Stimulated activated CD8-positive, alpha-beta memory T cell treated with anti-CD3 and anti-CD28 coated beads, Interleukin-2, amount 100 ng/mL, for 48 hours (primary cell): ENCODE measurements around the gene THAP12.
A peak's percentile ranks its signal among the peaks of the same experiment; 100 is the strongest.
"Not testable (repeated sequence)": the region's sequence is repeated elsewhere in the genome, so short reads cannot be mapped to it uniquely, and the experiment has no call there.

ENCODE experiments used
- DNase-seq, 2 donors: peaks; one replicate each; pipeline ENCODE4 v3.0.0-alpha.2; 2020; ENCODE audit warnings: low read depth in 2 of 2

Gene THAP12

DNA sequence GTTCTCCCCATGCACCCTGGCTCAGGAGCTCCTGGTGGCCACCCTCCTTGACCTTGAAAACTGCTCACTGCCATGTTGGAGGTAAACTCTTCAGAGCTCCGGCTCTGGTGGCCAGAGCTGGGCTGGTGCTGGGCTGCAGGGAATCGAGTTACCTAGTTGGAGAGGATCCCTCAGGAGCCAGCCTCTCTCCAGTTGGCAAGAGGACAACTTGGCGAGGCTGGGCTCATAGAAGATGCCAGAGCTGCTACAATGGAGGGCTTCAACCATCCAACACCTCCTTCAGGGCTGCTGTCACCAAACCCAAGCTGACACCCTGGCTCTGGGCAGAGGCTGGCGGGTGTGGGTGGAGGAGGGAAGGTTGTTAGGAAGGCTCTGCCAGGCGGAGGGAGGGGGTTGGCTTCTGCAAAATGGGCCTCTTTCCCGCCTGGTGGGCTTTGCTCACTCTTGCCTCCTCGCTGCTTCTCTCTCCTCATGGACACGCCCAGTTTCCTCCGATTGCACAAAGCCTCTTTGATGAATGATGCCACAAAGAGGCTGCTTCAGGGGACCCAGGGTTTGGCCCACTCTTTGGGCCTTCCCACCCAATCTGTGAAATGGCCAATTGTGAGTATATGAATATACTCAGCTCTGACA, 53.1 kb downstream of the THAP12 start:
- no peak for DNase-seq

DNA sequence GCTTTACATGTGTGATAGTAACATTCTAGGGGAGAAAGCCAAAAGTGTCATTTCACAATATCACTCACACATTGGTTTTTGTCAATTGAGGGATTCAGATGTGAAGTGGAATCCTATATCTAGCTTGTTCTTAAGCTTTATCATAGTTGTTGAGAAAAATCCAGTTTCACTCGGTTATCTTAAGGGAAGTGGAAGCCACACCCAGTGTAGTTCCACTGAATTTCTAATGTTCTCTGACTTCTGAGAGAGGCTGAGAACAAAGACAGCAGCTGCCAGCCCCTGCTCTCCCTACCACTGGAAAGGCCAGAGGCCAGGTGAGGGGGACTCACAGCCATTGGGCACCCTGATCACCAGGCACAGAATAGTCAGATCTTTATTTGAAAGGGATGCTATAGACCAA, 53.7 kb downstream of the THAP12 start:
- no peak for DNase-seq

DNA sequence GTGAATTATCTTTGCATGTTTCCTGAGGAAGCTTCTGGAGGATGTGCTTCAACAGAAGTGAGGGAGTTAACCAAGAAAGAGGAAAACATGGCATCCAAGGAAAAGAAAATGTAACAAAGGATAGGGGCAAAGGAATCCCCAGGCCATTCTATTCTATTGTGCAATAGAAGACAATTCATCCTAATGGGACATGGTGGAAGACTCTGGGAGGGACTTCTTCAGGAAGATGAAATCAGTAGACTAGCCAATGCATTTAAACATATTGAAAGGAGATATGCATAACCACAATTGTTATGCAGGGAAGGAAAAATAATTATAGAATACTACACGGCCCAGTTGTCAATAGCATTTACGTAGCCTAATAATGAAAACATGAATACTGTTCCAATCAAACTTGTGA, 55.7 kb downstream of the THAP12 start:
- no peak for DNase-seq

DNA sequence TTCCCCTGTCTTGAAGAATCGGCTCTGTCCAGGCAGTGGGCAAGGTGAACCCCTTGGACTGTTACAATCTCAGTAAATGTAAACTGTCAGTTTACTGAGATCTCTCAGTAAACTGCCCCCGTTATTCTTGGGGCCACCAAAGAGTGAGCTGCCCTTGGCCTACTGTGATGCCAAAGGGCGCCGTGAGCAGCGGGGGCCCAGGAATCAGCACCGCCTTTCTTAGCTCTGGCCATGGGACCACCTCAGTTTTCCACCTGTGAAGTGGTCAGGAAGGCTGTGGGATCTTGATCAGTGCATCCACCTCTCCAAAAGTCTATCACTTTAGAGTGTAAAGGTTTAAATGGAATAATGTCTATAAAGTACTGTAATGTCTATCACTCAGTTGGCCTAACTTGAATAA, 57.1 kb downstream of the THAP12 start:
- no peak for DNase-seq

DNA sequence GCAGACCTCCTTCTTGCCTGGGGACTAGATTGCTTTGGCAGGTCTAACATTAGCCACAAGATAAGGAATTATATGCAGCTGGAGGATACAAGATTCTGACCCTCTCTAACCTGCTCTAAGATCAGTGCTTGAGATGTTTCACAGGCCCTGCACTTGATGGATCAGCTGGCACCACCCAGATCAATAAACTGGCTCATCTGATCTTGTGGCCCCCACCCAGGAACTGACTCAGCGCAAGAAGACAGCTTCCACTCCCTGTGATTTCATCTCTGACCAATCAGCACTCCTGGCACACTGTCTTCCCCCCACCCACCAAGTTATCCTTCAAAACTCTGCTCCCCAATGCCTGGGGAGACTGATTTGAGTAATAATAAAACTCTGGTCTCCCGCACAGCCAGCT, 57.6 kb downstream of the THAP12 start:
- not testable (repeated sequence) for DNase-seq

DNA sequence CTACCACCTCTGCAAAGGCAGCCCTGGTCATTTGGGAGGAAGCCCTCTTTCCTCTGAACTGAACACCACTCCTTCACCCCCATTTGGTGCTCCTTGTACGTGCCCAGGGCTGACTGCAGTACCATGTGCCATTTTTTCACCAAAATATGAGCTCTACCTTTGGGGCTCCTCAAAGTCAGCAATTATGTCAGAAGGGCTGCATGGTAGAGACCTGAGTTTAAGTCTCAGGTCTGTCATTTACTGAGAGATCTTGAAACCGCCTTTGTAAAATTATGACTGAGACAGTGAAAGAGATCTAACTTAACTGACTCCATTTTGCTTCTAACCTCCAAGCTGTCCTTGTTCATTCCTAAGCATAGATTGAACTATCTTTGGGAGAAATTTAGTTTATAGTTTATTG, 58.0 kb downstream of the THAP12 start:
- no peak for DNase-seq

DNA sequence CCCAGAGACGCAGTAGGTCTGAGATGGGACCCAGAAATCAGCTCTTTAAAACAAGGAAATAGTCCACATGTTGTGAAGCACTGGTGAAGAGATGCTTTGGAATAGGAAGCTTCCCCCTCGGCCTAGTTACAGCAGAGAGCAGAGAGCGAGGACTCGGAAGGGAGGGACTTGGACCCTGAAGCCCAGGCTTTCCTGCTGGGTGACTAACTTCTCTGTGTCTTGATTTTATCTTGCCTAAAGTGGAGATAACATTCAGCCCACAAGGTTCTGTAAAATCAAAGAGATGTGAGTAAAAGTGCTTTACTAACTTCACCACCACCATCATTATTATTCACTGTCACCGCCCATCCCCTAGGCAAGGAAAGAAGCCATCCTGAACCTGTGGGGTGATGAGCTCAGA, 58.4 kb downstream of the THAP12 start:
- DNase-seq: no peak

DNA sequence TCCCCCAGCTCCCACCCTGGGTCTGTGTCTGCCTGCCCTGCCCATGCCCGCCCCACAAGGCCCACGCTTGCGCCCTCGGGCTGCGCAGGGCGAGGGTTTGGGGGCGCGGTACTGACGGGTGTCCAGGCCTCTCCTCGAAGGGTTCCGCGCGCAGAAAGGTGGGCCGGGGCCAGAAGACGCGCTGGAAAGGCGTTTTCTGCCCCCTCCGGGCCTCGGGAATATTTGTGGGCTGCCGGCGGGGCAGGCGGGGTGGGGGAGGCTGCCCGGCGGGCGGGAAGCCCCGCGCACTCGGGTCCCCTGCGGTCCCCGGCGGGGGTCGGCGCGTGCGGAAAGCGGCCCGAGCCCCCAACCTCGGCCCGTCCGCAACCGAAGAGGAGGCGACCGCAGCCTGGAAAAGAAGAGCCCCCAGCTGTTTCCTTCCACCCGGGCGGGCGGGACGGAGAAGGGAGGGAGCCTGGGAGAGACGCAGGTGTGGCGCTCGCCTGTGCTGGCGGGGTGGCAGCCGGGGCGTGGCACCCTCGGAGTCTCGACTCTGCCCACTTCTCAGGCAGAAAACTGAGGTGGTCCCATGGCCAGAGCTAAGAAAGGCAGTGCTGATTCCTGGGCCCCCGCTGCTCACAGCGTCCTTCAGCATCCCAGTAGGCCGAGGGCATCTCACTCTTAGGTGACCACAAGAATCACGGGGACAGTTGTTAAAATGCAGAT, 59.0 kb downstream of the THAP12 start:
- DNase-seq: no peak

DNA sequence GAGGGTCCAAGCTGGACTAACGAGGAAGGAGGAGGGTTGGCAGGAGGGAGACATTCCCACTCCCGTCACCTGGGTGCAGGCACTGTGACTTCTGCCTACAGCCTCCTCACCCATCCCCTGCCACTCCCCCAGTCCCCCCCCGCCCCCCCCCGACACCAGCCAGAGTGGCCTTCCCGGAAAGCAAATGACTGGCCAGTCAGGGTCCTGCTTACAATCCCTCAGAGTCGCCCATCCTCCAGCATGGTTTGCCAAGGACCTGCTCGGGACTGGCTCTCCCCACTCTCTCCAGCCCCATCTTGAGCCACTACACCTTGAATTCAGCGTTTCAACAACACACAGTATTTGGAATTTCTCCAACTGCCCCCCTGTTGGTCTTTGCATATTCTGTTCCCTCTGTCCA, 59.6 kb downstream of the THAP12 start:
- no peak for DNase-seq

DNA sequence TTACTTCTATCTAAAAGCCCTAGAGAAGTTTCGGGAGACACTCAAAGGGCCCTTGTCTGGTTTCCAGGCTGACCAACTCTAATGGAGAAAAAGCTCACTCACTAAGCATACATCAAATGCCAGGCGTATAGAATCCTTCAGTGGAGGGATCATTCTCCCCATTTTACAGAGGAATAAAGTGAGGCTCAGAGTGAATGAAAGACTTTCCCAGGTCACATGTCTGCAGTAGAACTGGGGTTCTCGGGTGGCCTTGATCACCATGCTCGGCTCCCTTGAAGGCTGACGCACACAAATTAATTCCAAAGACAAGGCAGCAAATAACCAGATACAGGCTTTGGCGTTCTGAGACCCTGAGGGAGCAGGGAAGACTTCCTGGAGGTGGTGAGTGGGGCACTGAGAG, 60.0 kb downstream of the THAP12 start:
- DNase-seq: no peak

DNA sequence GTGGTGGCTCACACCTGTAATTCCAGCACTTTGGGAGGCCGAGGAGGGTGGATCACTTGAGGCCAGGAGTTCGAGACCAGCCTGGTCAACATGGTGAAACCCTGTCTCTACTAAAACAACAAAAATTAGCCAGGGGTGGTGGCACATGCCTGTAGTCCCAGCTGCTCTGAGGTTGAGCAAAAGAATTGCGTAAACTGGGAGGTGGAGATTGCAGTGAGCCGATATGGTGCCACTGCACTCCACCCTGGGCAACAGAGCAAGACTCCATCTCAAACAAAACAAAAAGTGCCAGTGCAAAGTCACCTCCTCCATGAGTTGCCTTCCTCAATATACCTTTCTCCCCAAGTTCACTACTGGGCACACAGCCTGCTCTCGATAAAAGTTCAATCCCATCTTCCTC, 61.1 kb downstream of the THAP12 start:
- not testable (repeated sequence) for DNase-seq

DNA sequence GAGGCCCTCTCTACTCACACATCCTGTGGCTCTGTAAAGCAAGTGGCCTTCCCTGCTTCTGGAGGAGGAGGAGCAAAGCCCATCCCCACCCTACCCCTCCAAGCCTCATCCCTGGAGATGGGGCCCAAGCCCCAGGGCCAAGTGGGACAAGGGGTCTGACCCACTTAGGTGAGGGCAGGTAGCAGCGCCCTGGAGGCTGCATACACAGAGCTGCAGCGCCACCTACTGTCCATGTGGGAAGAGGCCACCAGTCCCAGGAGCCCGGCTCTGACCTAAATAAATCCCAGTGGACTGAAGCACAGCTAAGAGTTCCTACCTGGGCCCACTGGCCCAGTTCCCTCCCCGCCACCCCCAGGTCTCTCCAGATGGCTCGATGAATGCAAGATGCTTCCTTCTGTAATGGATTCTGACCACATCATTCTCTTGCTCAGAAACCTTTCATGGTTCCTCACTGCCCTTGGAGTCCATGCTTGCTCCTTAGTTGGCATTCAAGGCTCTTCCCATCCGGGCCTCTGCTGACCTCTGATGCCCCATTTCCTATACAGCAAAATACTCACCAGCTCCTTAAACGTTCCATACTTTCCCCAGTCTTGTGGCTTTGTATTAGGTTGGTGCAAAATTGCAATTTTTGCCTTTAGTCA, 62.1 kb downstream of the THAP12 start:
- DNase-seq: peak; percentile 75 to 78

DNA sequence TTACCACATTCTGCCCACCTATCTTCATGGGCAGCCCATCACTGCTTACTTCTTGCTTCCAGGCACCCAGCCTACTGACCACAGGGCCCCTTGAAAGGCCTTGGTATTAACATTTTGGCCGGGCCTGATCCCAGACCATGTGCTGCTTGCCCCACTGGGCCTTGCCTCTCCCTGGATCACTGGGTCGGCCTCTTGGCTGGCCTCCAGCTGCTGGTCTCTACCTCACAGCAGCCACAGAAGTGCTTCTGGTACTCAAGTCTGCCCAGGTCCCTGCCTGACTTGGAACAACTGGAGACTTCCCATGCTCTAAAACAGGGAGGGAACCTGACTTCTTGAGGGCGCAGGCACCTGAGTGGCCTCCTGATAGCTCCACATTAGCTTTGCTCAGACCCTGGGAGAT, 63.6 kb downstream of the THAP12 start:
- no peak for DNase-seq

DNA sequence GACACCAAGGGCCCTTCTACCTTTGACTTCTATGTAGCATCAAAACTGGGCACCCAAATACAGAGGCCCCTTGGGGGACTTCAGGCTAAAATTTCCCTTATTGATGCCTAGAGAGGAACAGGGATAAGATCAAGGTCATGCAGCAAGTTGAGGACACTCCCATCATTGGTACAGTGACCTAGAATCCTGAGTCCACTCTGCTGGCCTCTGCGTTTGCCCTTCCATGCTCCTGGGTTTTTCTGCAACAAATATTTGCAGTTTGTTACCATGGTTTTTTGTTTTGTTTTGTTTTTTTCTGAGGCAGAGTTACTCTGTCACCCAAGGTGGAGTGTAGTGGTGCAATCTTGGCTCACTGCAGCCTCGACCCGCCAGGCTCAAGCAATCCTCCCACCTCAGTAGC, 64.2 kb downstream of the THAP12 start:
- DNase-seq: no peak

DNA sequence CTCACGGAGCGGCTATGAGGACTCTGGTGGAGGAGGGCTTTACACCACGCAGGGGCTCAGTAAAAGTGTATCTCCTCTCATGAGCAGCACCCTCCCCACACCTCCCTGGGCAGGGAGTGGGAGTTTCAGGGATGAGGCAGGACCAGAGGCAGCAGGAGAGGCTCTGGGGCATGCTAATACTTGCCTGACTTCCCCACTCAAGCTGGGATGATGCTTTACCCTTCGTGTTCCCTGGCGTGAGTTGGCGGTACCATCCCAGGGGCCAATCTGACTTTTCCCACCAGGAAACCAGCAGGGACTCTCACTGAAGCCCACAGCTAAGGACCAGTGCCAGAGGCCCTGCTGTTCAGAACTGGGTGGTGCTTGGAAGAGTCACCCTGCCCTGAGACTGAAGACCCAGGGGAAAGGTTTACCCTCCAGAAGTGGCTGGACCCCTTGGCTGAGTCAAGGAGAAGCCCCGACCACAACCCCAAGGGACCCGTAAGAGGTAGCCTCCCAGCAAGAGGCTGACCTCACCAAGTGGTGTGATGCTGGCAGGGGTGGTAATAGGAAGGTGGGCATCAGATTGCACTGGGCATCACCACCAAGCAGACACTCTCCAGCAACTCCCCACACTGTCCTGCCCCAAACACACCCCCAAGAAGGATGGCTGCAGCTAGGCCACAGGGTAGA, 65.6 kb downstream of the THAP12 start:
- no peak for DNase-seq

DNA sequence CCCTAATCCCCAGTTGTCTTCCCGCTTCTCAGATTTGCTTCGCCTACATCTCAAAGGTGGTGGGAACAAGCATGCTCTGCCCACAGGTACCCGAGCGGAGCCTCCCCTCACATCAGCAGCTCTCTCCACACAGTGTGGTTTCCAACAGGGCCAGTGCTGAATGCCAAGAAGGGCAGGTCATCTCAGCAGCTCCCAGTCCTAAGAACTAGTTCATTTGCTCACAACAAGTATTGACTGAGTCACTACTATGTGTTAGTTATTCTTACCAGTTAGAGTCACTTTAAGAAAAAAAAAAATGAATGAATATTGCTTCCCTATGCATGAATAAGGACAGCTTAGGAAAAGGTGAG, 66.2 kb downstream of the THAP12 start:
- no peak for DNase-seq

DNA sequence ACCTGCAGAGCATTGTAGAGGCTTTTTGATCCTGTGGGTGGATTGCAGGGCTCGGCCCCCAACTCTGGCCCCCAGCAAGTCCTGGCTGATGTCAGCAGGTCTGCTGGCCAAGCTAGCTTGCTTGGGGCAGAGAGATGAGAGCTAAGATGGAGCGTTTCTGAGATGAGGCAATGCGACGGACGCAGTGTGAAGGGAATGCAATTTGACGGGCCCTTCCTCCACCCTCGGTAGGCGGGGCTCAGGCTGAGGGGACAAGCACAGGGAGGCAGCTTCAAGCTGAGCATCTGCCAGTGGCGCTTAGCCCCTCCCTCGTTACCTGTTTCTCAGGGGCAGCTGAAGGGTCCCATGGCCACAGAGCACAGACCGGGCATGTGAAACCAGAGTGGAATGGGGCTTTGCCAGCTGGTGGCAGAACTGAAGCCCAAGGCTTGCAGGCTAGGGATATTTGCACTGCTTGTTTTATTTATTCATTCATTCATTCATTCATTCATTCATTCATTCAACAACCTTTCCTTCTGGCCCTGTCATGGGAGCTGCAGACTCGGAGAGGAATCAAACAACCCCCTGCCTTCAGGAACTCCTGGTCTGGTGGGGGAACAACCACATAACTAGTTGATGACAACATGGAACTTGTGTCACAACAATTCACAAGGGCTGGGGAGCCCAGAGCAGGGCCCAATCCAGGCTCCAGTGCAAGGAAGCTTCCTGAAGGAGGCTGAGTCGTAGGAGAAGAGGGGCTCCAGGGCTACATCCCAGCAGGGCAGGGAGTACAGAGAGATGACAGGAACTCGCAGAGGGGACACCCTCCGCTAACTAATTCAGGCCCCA, 66.8 kb downstream of the THAP12 start:
- no peak for DNase-seq

DNA sequence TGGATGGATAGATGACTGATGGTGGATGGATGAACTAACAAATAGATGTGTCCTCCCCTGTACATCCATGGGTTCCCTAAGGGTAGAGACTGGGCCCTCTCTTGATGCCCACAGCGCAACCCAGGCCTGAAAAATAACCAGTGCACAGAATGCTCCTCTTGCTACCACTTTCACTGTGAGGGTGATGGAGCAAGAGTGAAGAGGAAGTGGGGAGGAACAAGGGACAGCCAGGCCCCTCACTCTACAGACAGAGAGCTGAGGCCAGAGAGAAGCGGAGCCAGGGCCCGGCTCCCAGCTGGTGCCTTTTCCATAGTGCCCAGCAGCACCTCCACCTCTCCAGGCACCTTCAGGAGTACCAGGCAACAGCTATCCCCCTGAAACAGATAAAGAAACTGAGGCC, 67.7 kb downstream of the THAP12 start:
- no peak for DNase-seq

DNA sequence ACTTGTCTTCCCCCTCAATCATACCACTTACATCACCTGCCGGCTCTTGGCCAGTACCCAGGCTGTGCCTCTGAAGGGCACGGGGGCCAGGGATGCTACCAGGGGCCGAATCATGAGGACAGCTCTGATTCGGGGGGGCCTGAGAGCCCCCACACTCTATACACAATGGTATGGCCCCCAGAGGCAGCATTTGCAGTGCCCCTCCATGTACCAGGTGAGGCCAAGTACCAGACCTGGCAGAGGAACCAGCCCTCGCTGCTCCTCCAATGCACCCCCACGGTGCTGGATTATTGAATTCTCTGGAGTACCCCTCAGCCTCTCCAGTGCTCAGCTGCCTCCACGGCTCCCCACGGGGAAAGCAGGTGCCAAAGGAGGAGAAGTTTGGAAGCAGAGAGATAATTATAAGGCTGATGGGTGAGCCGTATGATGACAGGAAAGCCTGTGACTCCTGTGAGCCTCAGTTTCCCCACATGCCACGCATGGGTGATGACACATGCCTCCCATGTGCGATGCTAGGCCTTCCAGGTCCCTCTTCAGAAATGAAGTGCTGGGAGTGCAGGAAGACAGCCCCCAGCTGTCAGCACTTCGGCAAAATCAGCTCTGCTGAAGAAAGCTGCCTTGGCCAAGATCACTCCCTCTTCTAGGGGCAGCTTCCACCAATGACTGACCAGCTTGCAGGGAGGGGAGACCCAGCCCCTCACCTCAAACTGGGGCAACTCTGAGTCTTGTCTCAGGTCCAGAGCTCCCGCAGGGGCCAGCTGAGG, 69.9 kb downstream of the THAP12 start:
- no peak for DNase-seq

DNA sequence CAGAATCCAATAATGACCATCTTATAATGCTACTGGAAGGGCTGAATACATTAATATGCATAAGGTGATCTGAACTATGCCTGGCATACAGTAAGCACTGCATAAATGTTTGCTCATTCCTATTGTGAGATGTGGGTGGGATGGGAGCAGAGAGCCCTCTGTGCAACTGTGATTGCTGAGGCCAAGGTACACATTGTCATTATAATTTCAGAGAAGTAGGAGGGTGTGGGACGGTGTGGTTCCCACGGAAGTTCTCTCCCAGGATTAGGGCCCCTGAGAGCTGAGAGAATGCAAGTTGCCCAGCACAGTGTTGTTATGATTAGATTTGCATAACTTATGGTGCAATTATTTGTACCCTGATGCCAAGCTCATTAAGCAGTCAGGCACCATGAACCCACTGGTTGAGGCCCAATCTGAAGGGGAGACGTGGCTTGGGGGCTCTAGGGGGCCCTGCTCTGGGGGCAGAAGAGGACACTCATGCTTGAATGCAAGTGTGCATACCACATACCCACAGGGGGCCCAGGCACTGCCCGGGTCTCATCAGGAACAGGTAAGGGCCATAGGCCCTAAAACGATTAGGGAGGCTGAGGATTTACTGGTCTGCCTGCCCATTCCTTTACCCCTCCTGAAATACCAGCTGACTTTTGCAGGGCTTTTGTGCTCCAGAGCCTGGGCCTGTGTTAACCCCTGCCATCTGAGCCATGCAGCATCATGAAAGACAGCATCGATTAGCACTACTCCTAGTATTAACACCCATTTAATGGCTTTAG, 72.8 kb downstream of the THAP12 start:
- no peak for DNase-seq

DNA sequence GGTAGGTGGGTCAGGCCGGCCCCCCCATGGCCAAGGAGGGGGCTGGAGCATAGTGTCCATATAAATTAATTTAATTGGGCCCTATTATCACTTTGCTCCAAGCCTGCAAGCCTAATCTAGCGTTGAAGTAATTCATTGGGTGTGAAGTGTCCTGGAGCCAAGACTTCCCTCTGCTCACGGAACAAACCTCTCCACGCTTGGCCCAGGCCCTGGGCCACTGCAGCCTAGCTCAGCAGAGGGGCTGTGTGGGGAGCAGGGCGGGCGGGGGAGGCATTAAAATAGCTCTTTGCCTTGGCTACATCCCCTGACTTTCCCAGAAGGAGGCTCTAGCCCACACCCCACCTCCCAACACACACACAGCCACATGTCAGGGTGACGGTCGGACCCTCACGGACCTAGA, 73.5 kb downstream of the THAP12 start:
- DNase-seq: no peak
